A673 (cell line): ENCODE results near the gene TRPC4.

Experiments used
- EZH2 ChIP-seq: fragments of 200-600 bp; sonication (generic); IDR thresholded peaks from 2 replicates; pipeline ENCODE4 v1.6.1; 2017; ENCODE audit warnings: borderline replicate concordance, low read depth, mild to moderate bottlenecking, mixed read lengths, antibody characterized with exemption, low read length; ENCODE audit not compliant: poor library complexity, severe bottlenecking
- TF ChIP-seq, protein P1 (sequence below): fragments of 300-800, 200-600 bp; sonication (generic); conservative IDR thresholded peaks from 2 replicates; pipeline ENCODE4 v1.5.1; 2017; ENCODE audit warnings: low read depth, mild to moderate bottlenecking, antibody characterized with exemption, low read length, moderate library complexity, mixed read lengths

DNA sequence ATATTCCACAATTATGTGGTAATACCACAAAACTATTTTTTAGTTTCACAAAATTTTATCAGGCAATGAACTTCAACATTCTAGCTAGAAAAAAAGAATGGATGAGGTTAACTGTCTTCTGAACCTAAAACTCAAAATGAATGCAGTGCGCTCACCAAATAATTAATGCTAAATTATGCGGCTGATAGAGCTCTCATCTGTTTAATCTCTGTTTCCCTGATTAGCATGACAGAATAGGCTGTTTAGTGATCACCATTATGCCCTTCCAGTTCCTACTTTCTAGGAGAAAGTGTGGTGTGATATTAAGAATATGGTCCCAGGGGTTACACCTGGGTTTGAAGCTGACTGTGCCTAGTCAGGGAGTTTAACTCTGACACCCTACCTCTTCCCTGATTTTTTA is 228.2 kb downstream of the TRPC4 start:
- TF ChIP-seq, protein P1, sequence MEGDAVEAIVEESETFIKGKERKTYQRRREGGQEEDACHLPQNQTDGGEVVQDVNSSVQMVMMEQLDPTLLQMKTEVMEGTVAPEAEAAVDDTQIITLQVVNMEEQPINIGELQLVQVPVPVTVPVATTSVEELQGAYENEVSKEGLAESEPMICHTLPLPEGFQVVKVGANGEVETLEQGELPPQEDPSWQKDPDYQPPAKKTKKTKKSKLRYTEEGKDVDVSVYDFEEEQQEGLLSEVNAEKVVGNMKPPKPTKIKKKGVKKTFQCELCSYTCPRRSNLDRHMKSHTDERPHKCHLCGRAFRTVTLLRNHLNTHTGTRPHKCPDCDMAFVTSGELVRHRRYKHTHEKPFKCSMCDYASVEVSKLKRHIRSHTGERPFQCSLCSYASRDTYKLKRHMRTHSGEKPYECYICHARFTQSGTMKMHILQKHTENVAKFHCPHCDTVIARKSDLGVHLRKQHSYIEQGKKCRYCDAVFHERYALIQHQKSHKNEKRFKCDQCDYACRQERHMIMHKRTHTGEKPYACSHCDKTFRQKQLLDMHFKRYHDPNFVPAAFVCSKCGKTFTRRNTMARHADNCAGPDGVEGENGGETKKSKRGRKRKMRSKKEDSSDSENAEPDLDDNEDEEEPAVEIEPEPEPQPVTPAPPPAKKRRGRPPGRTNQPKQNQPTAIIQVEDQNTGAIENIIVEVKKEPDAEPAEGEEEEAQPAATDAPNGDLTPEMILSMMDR = no peak
- TF ChIP-seq EZH2 = no peak
